GM04504 (cell line): ENCODE data around the gene CCDC57.
"Not testable (repeated sequence)": the region's sequence is repeated elsewhere in the genome, so short reads cannot be mapped to it uniquely, and the experiment has no call there.

ENCODE experiments used
- DNase-seq: peaks from one replicate; pipeline ENCODE4 v3.0.0-alpha.2; 2012; ENCODE audit warnings: low read depth

The CCDC57 gene

DNA sequence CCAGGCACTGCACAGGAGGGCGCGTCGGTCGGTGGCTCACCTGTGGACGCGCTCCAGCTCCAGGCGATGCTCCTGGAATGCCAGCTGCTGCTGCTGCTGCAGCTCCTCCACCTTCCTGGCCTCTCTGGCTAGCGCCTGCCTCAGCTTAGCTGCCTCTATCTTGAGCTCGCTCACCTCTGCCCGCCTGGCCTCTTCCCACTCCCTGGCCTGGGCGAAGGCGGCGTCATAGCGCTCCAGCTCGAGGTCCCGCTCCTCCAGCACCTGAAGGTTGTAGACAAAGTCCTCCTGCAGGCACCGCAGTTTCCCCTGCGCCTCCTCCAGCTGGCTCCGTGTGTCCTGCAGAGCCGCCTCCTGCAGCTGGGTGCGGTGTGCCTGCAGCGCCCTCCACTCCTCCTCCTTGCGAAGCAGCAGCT lies 11.1 kb downstream of the CCDC57 start:
- DNase-seq: no peak

DNA sequence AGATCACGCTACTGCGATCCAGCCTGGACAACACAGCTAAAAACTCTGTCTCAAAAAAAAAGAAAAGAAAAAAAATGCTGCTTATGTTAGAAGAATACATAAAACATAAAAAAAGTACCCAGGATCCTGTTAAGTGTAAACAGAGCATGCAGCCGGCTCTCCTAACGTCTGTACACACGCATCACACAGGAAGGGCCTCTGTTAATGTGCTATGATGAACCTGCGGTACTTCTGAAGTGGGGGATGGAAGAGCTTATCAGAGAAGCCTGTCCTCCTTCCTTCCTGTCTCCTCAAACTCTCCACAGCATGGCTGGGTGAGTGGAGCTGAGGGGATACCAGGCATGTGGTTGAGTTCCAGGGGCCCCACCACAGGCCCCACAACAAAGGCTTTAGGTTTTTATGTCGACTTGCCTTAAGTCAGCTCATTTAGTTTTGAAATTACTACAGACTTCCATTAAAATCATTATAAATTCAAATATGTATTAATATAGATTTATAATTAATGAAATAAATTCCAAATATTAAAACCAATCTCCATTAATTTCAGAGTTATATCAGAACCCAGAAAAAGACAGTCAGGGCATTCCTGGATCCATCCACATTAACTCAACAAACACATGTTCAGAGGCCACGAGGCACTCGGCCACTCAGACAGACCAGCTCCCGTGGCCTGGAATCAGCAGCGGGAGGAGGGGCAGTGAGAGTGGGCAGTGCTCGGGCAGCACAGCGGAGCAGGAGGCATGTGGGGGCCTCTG lies 11.7 kb downstream of the CCDC57 start:
- no peak for DNase-seq

DNA sequence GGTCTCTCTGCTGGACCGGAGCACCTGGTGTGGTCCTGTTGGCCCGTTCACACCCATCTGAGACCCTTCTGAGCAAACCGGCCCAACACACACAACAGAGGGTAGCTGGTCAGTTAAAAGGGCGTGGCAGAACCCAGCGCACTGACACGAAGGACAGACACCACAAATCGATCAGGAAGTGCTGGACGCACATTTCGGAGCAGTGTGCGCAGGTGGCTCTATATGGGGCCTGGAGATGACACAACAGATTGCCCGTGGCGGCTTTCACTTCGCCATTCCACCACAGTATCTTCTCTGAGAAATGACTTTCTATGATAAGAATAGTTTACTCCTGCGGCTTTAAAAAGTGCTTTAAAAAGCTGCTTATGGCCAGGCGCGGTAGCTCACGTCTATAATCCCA lies 12.5 kb downstream of the CCDC57 start:
- no peak for DNase-seq

DNA sequence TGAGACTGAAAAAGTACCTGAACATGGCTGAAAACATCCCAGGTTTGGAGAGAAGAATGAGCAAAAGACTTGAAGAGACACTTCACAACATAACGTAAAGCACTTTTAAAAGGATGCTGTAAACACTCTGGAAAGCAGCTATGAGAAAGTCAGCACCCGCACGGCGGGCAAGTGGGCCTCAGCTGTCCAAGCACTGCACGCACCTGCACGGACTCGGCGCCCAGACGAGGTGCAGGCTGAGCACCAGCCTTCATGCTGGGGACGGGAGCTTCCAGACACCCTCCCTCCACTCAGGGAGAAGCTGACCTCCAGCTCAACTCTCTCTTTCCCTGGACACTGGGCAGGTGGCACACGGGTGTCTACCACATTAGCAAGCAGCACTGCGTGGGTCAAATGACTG lies 13.1 kb downstream of the CCDC57 start:
- no peak for DNase-seq

DNA sequence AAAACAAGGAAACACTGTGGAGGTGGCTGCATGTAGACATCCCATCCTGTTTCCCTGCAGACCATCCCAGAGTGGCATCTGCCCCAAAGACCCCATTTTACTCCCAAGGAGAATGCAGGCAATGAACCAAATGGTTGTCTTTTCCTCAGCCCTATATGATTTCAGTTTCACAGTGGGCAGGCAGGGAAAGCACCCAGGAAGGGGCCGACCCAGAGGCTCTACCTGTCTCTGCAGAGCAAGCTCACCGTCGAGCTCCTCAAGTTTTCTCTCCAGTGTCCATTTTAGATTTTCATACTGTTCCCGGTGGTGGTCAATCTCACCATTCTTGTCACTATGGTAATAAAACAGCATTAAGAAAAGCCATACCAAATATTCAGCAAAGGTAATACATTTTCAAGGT lies 14.6 kb downstream of the CCDC57 start:
- DNase-seq: no peak

DNA sequence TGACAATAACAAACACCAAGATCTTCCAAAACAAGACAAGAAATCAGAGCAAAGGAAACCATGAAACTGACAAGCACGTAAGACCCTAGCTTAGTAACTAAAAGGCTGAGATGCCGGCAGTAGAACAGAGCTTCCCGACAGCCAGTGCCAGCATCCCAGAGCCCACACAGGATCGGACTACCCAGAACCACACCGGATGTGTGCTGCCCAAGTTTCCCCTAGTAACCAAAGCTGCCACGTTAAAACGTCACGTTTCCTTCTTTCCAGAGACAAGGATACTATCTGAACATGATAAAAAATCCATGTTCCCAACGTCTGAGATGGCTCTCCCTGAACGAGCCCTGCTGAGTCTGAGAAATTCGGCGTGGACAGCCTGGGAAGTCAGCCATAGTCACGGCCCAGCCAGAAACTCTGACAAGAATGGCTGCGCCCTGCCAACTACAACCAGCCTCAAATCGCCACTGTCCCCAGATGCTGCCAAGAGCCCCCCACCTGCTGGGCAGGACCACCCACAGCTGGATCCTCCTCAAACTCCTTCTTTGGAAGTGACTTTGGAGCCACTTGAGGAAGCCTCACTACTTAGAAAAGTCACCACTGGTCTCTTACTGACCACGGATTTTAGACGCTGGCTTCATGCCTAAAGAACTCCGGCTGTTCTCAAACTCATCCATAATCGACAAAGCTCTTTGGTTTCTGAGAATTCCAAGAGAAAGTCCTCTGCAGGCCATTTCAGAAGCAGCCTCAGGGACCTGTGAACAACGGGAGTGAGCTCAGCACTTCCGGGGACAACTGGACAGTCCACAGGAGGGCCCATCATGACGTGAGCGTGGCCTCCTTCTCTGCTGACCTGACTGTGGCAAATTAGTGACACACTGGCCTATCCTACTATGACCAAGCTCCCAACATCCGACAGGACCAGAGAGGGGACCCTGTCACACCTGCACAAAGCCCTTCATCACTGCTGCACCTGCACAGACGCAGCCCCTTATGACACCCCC lies 16.7 kb downstream of the CCDC57 start:
- DNase-seq: no peak

DNA sequence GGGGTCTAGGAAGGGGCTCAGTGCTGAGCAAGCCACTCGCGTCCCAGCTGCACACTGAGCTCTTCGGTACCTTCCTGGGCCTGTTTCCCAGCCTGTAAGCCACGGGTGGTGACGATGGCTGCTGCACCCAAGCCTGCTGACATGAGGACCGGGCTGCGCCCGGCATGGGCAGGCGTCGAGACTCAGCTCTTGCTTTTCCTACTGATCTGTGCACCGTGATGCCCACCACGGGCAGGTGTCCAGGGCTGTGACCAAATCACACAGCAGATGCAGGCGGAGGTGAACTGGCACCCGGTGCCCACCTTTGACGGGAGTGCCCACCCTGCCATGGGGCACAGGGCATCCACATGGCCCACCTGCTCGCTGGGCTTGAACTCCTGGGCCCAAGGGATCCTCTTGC lies 17.9 kb downstream of the CCDC57 start:
- DNase-seq: no peak

DNA sequence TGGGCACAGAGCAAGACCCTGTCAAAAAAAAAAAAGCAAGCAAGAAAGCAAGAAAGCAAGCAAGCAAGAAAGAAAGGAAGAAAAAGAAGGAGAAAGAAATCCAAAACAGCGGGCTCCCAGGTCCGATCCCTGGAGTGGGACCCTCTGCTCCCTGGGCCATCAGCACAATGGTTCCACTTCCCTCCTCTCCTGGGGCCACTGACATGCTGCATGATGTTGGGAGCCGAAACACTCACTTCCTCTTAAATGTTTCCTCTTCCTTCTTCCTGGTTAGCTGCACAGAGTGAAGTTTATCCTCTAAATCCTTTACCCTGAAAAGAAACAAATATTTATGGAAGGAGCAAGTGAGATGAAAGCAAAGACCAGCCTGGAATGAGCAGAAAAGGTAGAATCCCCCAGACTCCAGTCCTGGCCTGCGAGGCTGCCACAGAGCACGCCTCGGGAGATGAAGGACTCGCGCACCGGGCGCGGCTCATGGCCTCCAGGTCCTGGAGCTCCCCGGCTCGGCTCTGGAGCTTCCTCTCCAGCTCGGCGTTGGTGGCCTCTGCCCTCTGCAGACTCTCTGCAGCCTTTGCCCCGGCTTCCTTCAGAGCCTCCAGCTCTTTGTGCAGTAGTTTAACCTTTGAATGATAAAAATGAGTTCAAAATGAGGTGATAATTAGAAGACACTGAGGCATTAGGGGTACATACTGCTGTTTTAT lies 19.0 kb downstream of the CCDC57 start:
- no peak for DNase-seq

DNA sequence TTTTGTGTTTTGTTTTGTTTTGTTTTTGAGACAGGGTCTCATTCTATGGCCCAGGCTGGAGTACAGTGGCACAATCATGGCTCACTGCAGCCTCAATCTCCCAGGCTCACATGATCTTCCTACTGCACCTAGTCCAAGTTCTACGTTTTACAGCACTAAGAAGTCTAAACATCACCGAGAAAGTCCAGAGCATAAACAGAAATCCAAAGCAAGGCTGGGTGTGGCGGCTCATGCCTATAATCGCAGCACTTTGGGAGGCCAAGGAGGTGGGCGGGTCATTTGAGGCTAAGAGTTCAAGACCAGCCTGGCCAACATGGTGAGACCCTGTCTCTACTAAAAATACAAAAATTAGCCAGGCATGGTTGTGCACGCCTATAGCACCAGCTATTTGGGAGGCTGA lies 19.6 kb downstream of the CCDC57 start:
- not testable (repeated sequence) for DNase-seq

DNA sequence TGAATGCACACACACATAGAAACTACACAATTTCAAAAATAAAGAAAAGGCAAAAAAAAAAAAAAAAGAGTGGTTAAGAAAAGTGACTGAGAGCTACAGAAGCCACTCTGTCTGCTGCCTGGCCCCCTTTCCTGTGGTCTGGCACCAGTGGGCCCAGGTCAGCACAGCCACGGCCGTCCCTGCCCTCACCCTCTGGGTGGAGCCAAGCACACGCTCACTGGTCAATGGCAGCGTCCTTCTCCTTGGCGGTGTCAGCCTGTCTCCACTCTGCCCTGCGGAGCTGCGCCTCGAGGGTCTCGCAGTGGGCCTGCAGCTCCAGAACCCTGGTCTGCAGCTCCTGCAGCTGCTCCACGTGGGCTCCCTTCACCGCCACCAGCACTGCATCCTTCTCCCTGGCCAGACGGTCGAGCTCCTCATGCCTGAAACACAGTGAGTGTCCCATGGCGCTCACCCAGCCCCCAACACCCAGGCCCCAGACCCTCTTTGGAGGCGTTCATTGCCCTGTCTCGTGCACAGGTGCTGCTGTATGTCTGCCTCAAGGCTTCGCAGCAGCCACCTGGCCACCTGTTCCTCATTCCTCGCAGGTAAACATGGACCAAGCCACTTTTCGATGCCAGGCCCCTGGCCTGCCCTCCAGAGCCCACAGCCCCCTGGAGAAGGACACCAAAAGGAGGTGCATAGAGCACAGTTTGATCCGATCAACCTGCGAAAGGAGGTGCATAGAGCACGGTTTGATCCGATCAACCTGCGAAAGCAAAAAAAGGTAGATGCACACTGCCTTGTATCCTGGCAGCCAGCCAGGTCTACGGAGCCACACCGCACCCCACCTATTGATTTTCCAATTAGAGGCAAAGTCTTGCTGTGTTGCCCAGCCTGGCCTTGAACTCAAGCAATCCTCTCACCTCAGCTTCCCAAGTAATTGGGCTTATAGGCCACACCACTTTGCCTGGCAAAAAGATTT lies 24.4 kb downstream of the CCDC57 start:
- no peak for DNase-seq

DNA sequence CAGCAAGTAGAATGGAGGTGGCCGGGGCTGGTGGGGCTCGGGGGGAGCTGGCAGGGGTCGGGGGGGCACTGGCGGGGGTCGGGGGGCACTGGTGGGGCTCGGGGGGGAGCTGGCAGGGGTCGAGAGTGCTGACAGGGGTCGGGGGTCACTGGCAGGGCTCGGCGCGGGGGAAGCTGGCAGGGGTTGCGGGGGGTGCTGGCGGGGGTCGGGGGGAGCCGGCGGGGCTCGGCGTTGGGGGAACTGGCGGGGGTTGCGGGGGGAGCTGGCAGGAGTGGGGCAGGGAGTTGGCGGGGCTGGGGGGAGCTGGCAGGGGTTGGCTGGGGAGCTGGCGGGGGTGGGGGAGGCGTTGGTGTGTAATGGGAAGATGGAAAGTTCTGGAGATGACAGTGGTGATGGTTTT lies 25.1 kb downstream of the CCDC57 start:
- no peak for DNase-seq

DNA sequence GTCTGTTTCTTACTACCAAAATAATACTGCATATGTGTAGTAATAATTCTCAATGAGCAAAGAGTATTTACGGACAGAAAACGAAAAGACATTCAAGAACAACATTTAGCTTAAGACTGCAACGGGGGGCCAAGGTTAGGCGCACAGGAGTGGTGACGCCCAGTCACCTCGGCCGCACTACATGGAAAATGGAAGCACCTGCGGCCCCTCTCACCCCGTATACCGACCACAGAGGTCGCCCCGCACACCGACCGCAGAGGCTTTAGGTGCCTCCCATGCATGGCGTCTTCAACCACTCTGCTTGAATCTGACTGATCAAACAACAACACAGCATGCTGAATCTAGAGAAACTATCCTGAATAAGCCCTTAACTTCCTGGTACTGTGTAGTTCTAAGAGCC lies 26.4 kb downstream of the CCDC57 start:
- no peak for DNase-seq

DNA sequence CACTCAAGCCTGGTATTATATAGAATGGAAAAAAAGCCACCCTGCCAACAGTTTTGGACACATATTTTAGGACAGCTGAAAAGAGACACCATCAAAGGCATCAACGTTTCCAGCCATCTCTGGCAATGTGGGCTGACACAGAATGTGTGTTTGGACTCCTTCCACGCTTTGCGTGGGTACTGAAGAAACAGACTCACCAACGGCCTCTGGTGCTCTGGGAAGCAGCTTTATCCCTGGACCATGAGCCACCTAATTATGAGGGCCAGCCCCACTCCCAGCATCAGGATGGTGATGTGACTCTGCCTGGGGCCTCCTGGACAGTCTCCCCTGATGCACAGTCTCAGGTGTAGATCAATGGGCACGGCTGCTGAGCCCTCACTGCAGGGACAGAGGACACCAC lies 27.9 kb downstream of the CCDC57 start:
- DNase-seq: no peak

DNA sequence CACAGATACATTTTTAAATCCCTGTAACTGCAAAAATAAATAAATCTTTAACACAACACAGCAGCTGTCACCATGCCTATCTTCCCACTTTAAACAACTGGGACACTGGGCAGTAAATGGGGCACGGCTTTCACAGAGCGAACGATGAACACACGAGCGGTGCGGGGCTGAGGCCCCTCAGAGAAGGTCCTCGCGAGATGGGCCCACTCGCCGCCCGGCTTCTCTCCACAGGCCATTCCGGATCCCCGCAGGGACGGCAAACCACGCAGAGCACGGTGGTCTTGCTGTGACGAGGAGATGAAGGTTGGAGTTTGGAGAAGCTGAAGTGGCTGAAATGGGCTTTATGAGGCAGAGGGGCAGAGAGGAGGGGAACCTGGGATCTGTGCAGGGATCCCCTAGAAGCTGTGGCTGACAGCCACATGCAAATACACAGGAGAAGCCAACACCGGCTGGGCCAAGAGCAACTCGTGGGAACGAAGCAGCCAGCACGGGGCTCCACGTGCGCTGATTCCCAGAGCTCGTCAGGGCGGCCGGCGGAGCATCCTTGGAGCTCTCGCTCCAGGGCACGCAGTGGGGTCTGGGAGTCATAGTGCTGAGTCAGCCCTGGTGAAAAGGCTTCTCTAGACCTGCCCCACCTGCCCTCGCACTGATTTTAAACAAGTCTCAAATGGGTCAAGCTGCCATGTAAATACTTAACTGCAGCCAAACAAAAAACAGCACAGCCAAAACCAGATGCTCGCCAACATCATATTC lies 31.7 kb downstream of the CCDC57 start:
- DNase-seq: no peak

DNA sequence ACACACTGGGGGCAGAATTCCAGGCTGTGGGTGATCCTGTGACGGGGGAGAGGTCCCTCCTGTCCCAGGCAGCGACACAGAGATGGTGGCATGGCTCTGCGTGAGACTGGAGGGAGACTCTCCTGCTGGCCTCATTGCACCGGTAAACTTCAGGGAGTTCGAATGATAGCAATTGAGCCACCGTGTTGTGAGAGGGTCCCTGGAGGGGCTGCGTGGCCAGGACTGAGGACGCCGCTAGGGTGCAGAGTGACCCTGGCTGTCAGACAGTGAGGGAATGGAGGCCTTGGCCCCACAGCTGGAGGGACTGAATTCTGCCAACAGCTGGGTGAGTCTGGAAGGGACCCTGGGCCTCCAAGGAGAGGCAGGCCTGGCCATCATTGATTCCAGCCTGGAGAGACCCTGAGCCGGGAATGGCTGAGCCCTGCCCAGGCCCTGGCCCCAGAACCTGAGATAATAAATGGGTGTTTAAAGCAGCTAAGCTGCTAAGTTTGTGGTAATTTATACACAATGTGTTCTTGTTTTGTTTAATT lies 32.6 kb downstream of the CCDC57 start:
- no peak for DNase-seq

DNA sequence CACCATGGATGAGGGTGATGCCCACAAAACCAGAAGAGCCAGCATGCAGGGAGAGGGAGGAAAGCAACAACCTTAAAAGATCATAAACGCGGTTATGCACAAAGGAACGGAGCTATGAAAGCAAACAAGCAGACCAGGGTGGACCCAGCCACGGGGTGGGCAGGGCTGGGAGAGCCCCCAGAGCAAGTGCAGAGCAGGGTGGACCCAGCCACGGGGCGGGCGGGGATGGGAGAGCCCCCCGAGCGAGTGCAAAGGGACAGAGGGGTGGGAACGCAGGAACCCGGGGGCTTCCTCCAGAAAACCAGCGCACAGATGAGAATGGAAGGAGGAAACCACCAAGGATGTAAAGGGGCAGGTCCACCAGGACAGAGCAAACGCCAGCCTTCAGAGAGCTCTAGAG lies 33.2 kb downstream of the CCDC57 start:
- no peak for DNase-seq

DNA sequence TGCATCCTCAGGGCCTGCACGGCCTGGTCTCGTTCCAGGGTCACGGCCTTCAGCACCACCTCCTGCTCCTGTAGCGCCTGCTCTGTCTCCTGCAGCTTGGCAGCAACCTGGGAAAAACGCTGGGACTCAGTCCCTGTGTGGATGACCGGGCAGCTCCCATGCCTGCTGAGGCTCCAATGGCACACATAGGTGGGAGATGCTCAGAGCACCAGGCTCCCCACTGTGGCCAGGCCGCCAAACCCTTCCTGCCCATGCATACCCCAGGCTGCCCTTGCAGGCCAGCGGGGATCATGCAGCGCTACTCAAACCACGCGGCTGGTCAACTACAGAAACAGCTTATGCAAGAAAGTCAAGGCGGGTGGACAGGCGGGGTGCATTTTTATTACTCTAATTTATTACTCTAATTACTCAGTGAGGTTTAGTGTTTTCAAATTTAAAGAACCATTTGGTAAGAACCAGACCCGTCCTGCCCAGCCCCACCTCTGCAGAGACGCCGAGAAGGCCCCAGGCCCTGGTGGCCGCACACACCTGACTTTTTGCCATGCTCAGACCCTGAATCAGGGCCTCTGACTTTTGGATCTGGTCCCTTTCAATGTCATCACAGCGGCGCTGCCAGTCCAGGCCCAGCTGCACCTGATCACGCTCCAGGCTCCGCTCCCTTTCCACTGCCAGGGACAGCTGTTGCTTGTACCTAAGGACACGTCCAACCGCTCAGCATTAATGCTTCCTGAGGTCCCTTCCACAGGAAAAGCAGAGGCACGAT lies 34.0 kb downstream of the CCDC57 start:
- DNase-seq: no peak

DNA sequence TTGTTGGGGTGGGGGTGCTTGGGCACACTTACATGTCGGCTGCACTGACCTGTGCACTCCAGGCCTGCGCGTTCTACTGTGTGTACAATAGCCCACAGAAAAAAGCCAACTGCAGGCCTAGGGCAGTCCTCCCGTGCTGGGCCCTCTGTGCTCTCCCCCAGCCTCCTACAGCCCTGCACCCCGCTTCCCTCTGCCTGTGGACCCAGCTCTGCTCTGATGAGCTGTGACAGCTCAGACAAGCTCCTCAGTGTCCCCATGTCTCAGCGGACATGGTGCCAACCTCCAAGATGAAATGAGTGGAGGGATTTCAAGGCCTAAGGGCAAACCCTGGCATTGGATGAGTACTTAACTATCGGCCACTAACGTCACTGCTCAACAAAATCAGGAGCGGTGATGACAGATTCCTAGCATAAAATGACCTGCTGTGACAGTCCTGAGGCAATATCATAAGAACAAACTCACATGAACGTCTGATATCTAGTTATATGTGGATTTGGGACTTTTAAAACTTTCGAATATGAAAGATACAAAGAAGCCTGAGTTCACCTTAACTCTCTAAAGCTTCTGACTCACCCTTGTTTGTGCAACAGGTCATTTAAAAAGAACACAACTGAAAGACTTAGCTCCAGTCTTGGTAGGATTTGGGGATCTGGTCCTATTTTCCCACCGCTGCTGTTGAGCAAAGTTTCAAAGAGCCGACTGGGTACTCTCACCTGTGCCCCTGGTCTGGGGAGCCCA lies 34.7 kb downstream of the CCDC57 start:
- no peak for DNase-seq

DNA sequence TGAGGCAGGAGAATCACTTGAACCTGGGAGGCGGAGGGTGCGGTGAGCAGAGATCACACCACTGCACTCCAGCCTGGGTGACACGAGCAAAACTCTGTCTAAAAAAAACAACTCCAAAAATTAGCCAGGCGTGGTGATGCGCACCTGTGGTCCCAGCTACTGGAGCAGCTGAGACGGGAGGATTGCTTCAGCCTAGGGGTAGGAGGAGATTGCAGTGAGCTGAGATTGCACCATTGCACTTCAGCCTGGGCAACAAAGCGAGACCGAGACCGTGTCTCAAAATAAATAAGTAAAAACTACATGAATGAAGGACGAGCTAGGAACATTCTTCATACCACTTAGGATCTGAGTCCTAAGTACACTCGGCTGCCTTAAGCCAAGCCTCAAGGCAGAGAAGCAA lies 35.4 kb downstream of the CCDC57 start:
- DNase-seq: no peak
